IMR-90 (cell line): ENCODE results near the gene SOD2.

Source experiments
- CEBPB ChIP-seq: IDR thresholded peaks from 2 replicates; pipeline ENCODE4 v1.6.1; 2012; ENCODE audit warnings: low read depth, low read length, improper control_type of control experiment
- CTCF ChIP-seq: conservative IDR thresholded peaks from 2 replicates; pipeline ENCODE4 v1.5.1; 2012; ENCODE audit warnings: mild to moderate bottlenecking, low read depth, low read length, improper control_type of control experiment
- FOS ChIP-seq: fragments of 150-350 bp; IDR thresholded peaks from 2 replicates; pipeline ENCODE4 v1.6.1; 2016; ENCODE audit warnings: low read depth, low read length

- TF ChIP-seq CTCF (no peak), CEBPB (no peak), FOS (no peak)
Observed at GRCh38 chr6:159686703-159687102, 6.3 kb downstream of the SOD2 start.
